ENCODE data around the gene BAG2. TPM values are rescaled to one million over a fixed set of nuclear protein-coding genes. Genes with fewer than 3 reads are reported as not detected.

The BAG2 gene
- polyA plus RNA-seq, 1 donor from 2014 or later, result 3.2 TPM

DNA sequence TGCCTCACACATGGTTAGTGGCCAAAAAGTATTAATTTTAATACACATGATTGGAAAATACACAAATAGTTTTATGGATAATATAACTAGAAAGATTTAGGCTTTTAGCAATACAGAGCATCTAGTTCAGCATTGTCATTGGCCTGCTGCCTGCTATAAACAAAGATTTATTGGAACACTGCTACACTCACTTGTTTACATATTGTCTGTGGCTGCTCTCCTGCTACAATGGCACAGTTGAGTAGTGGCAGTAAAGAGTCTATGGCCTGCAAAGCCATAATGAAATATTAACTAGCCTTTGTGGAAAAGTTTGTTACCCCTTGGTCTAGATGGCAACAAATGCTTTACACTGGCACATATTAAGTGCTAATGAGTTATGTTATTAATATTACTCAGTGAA is 44.4 kb upstream of the BAG2 start:
- H3K4me3 ChIP-seq (ENCODE audit: low read length), result no peak overlapping the region
- H3K4me2 ChIP-seq (ENCODE audit: low read length), result no peak overlapping the region
- no peaks in the 10 kb centered on the region for H3K36me3 ChIP-seq (ENCODE audit: insufficient read depth, low read length)
- H3F3A ChIP-seq (ENCODE audit: insufficient read depth, low read length, poor library complexity, severe bottlenecking), result no peaks in the 10 kb centered on the region
- H2AFZ ChIP-seq (ENCODE audit: low read depth, low read length), result no peak overlapping the region
- H3K9me3 ChIP-seq (ENCODE audit: low read length), result no peaks in the 10 kb centered on the region
- no peak for TF ChIP-seq SMC3 (conservative IDR thresholded peaks at IDR 0.05; ENCODE audit: poor library complexity)
- TF ChIP-seq TAF1 (IDR thresholded peaks at IDR 0.05; ENCODE audit: low read depth), result no peak
- TF ChIP-seq EZH2 (IDR thresholded peaks at IDR 0.05; ENCODE audit: borderline replicate concordance, insufficient read depth, low read length, poor library complexity, severe bottlenecking), result no peak
- TF ChIP-seq, protein P1, sequence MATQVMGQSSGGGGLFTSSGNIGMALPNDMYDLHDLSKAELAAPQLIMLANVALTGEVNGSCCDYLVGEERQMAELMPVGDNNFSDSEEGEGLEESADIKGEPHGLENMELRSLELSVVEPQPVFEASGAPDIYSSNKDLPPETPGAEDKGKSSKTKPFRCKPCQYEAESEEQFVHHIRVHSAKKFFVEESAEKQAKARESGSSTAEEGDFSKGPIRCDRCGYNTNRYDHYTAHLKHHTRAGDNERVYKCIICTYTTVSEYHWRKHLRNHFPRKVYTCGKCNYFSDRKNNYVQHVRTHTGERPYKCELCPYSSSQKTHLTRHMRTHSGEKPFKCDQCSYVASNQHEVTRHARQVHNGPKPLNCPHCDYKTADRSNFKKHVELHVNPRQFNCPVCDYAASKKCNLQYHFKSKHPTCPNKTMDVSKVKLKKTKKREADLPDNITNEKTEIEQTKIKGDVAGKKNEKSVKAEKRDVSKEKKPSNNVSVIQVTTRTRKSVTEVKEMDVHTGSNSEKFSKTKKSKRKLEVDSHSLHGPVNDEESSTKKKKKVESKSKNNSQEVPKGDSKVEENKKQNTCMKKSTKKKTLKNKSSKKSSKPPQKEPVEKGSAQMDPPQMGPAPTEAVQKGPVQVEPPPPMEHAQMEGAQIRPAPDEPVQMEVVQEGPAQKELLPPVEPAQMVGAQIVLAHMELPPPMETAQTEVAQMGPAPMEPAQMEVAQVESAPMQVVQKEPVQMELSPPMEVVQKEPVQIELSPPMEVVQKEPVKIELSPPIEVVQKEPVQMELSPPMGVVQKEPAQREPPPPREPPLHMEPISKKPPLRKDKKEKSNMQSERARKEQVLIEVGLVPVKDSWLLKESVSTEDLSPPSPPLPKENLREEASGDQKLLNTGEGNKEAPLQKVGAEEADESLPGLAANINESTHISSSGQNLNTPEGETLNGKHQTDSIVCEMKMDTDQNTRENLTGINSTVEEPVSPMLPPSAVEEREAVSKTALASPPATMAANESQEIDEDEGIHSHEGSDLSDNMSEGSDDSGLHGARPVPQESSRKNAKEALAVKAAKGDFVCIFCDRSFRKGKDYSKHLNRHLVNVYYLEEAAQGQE (IDR thresholded peaks at IDR 0.05; ENCODE audit: borderline replicate concordance), result no peak
- no peak for TF ChIP-seq MXI1 (conservative IDR thresholded peaks at IDR 0.05; ENCODE audit: poor library complexity, severe bottlenecking)
- no peak for TF ChIP-seq POLR2AphosphoS5 (IDR thresholded peaks at IDR 0.05)
- TF ChIP-seq EP300 (conservative IDR thresholded peaks at IDR 0.05; ENCODE audit: poor library complexity, severe bottlenecking), result no peak
- no peak for TF ChIP-seq RAD21 (conservative IDR thresholded peaks at IDR 0.05)
- TF ChIP-seq, protein P2, sequence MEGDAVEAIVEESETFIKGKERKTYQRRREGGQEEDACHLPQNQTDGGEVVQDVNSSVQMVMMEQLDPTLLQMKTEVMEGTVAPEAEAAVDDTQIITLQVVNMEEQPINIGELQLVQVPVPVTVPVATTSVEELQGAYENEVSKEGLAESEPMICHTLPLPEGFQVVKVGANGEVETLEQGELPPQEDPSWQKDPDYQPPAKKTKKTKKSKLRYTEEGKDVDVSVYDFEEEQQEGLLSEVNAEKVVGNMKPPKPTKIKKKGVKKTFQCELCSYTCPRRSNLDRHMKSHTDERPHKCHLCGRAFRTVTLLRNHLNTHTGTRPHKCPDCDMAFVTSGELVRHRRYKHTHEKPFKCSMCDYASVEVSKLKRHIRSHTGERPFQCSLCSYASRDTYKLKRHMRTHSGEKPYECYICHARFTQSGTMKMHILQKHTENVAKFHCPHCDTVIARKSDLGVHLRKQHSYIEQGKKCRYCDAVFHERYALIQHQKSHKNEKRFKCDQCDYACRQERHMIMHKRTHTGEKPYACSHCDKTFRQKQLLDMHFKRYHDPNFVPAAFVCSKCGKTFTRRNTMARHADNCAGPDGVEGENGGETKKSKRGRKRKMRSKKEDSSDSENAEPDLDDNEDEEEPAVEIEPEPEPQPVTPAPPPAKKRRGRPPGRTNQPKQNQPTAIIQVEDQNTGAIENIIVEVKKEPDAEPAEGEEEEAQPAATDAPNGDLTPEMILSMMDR (IDR thresholded peaks at IDR 0.05; ENCODE audit: poor library complexity, severe bottlenecking), result no peak
- no peaks in the 10 kb centered on the region for H3K9me2 ChIP-seq (ENCODE audit: insufficient read depth, low read length)
- no peaks in the 10 kb centered on the region for H3K79me2 ChIP-seq (replicated peaks; ENCODE audit: insufficient read depth, low read length)
- H3K9ac ChIP-seq (ENCODE audit: low read length), result no peak overlapping the region
- H4K20me1 ChIP-seq (ENCODE audit: insufficient read depth), result no peaks in the 10 kb centered on the region
- H3K27me3 ChIP-seq (ENCODE audit: insufficient read depth, low read depth, low read length), result no peaks in the 10 kb centered on the region
- no peak overlapping the region for H3K27ac ChIP-seq (ENCODE audit: low read length)

- H3K79me2 ChIP-seq (replicated peaks; ENCODE audit: insufficient read depth, low read length), result no peaks in the 10 kb centered on the region
- H3K4me3 ChIP-seq (ENCODE audit: low read length), result no peak overlapping the region
- H4K20me1 ChIP-seq (ENCODE audit: insufficient read depth), result no peaks in the 10 kb centered on the region
- no peak overlapping the region for H3K27ac ChIP-seq (ENCODE audit: low read length)
- H3K36me3 ChIP-seq (ENCODE audit: insufficient read depth, low read length), result peaks cover 6% of the 10 kb centered on the region
- no peak overlapping the region for H3K9ac ChIP-seq (ENCODE audit: low read length)
- no peaks in the 10 kb centered on the region for H3K9me3 ChIP-seq (ENCODE audit: low read length)
- no peak overlapping the region for H2AFZ ChIP-seq (ENCODE audit: low read depth, low read length)
- TF ChIP-seq TAF1 (IDR thresholded peaks at IDR 0.05; ENCODE audit: low read depth), result no peak
- no peak for TF ChIP-seq EP300 (conservative IDR thresholded peaks at IDR 0.05; ENCODE audit: poor library complexity, severe bottlenecking)
- no peak for TF ChIP-seq RAD21 (conservative IDR thresholded peaks at IDR 0.05)
- TF ChIP-seq, protein P2 (IDR thresholded peaks at IDR 0.05; ENCODE audit: poor library complexity, severe bottlenecking), result no peak
- no peak for TF ChIP-seq MXI1 (conservative IDR thresholded peaks at IDR 0.05; ENCODE audit: poor library complexity, severe bottlenecking)
- no peak for TF ChIP-seq POLR2AphosphoS5 (IDR thresholded peaks at IDR 0.05)
- TF ChIP-seq SMC3 (conservative IDR thresholded peaks at IDR 0.05; ENCODE audit: poor library complexity), result no peak
- TF ChIP-seq, protein P1 (IDR thresholded peaks at IDR 0.05; ENCODE audit: borderline replicate concordance), result no peak
- no peak for TF ChIP-seq EZH2 (IDR thresholded peaks at IDR 0.05; ENCODE audit: borderline replicate concordance, insufficient read depth, low read length, poor library complexity, severe bottlenecking)
- no peaks in the 10 kb centered on the region for H3K27me3 ChIP-seq (ENCODE audit: insufficient read depth, low read depth, low read length)
- no peaks in the 10 kb centered on the region for H3F3A ChIP-seq (ENCODE audit: insufficient read depth, low read length, poor library complexity, severe bottlenecking)
- H3K4me2 ChIP-seq (ENCODE audit: low read length), result no peak overlapping the region
- no peaks in the 10 kb centered on the region for H3K9me2 ChIP-seq (ENCODE audit: insufficient read depth, low read length)
Observed at GRCh38 chr6:57130661-57131177, 41.4 kb upstream of the BAG2 start.
